Measurements from ENCODE around the gene KSR2.
"Not testable (repeated sequence)": the region's sequence is repeated elsewhere in the genome, so short reads cannot be mapped to it uniquely, and the experiment has no call there.

Gene KSR2

GRCh38 chr12:117743761-117744160, 225.0 kb downstream of the KSR2 start:
- no peak for DNase-seq (ENCODE audit: low read depth, low spot score)
- in situ Hi-C loops (cut with HindIII; ENCODE audit: low sequenced_read_pairs), result no loop called here
- no peak overlapping the region for H3K4me3 ChIP-seq (ENCODE audit: low read depth, low read length)
- no peak for TF ChIP-seq CTCF (IDR thresholded peaks at IDR 0.05; ENCODE audit: low read depth, low read length)

GRCh38 chr12:117742721-117743120, 226.1 kb downstream of the KSR2 start:
- no peak for TF ChIP-seq CTCF (IDR thresholded peaks at IDR 0.05; ENCODE audit: low read depth, low read length)
- no peak overlapping the region for H3K4me3 ChIP-seq (ENCODE audit: low read depth, low read length)
- DNase-seq (ENCODE audit: low read depth, low spot score), result no peak
- in situ Hi-C loops (cut with HindIII; ENCODE audit: low sequenced_read_pairs), result no loop called here

- DNase-seq (ENCODE audit: low read depth, low spot score), result no peak
- TF ChIP-seq CTCF (IDR thresholded peaks at IDR 0.05; ENCODE audit: low read depth, low read length), result no peak
- no peak overlapping the region for H3K4me3 ChIP-seq (ENCODE audit: low read depth, low read length)
- in situ Hi-C loops (cut with HindIII; ENCODE audit: low sequenced_read_pairs), result no loop called here
Observed at GRCh38 chr12:117738233-117738632, 230.6 kb downstream of the KSR2 start.

- in situ Hi-C loops (cut with HindIII; ENCODE audit: low sequenced_read_pairs), result no loop called here
Observed at GRCh38 chr12:117733549-117733805, 235.3 kb downstream of the KSR2 start.

GRCh38 chr12:117732761-117733548, 235.8 kb downstream of the KSR2 start:
- TF ChIP-seq CTCF (IDR thresholded peaks at IDR 0.05; ENCODE audit: low read depth, low read length), result no peak
- DNase-seq (ENCODE audit: low read depth, low spot score), result no peak
- no peak overlapping the region for H3K4me3 ChIP-seq (ENCODE audit: low read depth, low read length)
- in situ Hi-C loops (cut with HindIII; ENCODE audit: low sequenced_read_pairs), result no loop called here

More at GRCh38 chr12:117733549-117733805, 235.3 kb downstream of the KSR2 start:
- TF ChIP-seq CTCF (IDR thresholded peaks at IDR 0.05; ENCODE audit: low read depth, low read length), result no peak
- no peak for DNase-seq (ENCODE audit: low read depth, low spot score)
- no peak overlapping the region for H3K4me3 ChIP-seq (ENCODE audit: low read depth, low read length)

- H3K4me3 ChIP-seq (ENCODE audit: low read depth, low read length); in situ Hi-C loops (cut with HindIII; ENCODE audit: low sequenced_read_pairs); DNase-seq (ENCODE audit: low read depth, low spot score): not testable (repeated sequence)
Observed at GRCh38 chr12:117731131-117731530, 237.7 kb downstream of the KSR2 start.

- no peak overlapping the region for H3K4me3 ChIP-seq (ENCODE audit: low read depth, low read length)
- in situ Hi-C loops (cut with HindIII; ENCODE audit: low sequenced_read_pairs), result no loop called here
- no peak for TF ChIP-seq CTCF (IDR thresholded peaks at IDR 0.05; ENCODE audit: low read depth, low read length)
- DNase-seq (ENCODE audit: low read depth, low spot score), result no peak
Observed at GRCh38 chr12:117727301-117727700, 241.5 kb downstream of the KSR2 start.

All from astrocyte of the spinal cord (primary cell).